GM21529 (cell line): Measurements from ENCODE around the gene EFNB2.
A peak's percentile ranks its signal among the peaks of the same experiment; 100 is the strongest.

Experiments
- ATAC-seq: cut with Tn5 transposase; IDR thresholded peaks from one replicate; pipeline ENCODE4 v1.9.1; 2021; ENCODE audit not compliant: unreplicated experiment

The EFNB2 gene

DNA sequence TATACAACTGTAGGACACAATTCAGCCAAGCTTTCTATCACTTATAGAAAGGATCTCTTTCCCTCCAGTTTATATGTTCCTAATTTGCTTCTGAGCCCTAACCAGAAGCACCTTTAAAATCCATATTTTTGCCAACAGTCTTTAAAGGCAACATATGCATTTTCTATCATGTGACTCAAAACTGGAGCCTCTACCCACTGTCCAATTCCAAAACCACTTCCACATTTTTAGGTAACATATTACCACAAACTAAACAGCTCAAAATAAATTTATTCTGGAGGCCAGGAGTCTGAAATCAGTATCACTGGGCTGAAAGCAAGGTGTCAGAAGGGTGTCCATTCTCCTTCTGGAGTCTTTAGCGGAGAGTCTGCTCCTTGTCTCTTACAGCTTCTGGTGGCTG lies 15.9 kb upstream of the EFNB2 start:
- ATAC-seq: no peak

DNA sequence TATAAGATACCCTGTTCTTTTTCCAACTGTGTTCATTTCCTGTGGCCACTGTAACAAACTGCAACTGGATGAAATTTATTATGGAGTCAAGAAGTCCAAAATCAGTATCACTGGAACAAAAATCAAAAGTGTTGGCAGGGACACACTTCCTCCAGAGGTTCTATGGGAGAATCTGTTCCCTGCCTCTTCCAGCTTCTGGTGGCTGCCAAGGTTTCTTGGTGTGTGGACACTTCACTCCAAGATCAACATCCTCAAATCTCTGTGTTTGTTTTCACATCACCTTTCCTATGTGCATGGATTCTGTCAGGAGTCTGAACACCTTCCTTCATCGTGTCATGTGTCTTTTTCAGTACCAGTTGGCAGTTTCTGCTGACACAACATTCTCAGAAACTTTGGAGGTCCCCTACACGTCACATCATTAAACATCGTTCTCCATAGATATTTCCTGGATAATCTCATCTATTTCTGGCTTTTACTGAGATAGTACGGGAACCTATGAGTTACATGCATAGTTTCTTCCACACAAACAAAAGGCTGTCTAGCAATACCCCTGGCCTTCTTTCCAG lies 15.2 kb upstream of the EFNB2 start:
- no peak for ATAC-seq

DNA sequence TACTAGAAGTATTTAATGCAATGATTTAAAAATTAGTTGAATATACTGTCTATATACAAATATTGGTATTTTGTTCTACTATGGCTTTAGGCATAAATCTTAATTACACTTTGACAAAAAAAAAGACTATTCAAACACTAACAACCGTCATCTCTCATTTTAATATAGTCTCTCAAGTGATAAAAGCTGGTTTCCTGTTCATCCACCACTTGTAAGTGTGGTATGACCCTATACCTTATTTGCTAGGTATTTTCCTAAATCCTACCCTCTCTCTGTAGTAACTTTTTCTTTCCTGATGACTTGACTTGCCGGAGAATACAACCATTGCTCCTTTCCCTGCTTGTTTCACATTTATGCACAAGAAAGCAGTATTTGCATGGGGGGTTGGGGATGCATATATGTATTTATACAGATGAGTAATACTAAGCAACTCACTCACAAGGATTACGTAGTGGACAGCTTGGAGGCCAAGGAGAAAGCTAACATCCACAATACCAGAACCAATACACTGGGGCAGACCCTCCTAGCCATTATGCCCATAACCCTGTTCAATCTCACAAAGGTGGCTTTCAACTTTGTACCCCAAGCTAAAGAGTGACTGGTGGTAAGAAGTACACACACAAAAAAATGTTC lies 12.7 kb upstream of the EFNB2 start:
- no peak for ATAC-seq

DNA sequence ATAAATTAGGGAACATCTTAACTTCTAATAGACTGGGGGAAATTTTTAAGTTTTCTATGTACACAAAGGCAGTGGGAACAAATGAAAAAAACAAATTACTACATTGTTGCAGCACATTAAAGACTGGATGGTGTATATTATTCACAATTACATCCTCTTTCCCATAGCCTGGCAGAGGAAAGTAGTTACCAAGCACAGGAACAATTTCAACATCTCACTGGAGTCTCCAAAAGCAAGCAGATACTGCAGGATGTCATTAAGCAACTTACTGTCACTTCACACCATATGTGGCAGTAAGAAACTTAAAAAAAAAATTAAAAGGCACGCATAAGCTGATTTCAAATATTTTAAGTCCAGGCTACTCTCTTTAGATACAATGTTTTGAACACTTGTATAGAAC lies 6.4 kb upstream of the EFNB2 start:
- no peak for ATAC-seq

DNA sequence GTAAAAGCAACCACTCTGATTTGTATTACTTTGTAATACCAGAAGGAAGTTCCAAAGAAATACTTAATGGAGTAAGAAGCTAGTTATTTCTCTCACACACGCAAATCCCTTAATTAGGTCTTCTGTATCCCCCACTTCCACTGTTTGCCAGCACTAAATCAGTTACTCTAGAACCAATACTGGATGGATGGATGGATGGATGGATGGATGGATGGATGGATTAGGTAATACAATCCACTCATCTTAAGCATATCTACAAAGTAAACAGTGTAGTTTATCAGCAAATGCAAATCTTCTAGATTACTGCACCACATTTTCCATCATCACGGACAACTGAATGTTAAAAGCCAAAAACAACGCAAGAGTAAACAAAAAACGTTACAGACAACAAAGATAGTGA lies 5.2 kb upstream of the EFNB2 start:
- no peak for ATAC-seq

DNA sequence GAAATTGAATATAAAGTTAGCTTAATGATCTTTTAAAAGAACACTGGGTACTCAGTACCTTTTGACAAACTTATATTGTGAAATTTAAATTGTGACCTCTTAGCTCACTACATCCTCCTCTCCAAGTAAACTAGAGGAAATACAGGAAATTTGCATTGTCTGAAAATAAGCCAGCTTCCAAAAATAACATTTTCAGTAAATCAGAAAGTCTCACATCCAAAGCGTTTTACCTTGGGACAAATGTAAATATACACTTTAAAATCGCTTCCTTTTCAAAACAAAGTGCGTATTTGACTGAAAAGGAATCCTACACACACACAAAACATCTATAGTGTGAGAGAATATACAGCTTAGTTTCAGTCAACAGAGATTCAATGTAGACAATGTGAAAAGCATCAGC lies 2.1 kb upstream of the EFNB2 start:
- ATAC-seq: no peak

DNA sequence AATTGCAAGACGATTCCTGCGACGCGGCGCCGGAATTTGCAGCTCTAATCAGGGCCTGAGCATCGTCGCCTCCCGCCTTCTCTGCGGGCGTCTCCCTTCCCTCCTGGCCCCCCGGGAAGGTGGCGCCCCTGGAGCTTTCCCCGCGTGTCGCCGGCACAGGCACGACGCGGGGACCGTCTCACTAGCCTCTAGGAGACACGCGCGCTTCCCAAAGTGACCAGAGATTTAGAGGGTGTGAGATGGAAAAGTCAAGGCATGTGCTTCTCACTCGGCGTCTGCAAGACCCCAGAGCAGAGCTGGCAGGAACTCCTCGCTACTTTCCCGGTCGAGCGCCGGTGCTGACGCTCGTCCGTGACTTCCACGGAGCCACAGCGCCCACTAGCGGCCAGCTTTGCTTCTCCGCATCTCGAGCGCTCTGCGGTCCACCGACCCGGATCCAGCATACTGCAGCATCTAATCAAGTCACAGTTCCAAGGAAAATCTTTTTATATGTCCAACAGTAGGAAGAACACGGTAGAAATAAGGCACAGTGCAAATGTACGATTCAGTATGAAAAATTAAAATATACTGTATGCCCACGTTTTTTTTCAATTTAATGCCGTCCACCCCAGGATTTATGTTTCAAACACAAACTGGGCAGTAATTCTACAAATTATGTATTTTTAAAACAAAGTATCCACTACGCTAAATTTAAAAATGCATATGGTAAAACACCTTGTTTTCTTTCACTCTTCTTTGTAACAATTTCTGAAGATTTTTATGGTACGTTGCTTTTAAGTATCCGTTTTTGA lies 977 bp upstream of the EFNB2 start:
- peak; percentile 42 for ATAC-seq

DNA sequence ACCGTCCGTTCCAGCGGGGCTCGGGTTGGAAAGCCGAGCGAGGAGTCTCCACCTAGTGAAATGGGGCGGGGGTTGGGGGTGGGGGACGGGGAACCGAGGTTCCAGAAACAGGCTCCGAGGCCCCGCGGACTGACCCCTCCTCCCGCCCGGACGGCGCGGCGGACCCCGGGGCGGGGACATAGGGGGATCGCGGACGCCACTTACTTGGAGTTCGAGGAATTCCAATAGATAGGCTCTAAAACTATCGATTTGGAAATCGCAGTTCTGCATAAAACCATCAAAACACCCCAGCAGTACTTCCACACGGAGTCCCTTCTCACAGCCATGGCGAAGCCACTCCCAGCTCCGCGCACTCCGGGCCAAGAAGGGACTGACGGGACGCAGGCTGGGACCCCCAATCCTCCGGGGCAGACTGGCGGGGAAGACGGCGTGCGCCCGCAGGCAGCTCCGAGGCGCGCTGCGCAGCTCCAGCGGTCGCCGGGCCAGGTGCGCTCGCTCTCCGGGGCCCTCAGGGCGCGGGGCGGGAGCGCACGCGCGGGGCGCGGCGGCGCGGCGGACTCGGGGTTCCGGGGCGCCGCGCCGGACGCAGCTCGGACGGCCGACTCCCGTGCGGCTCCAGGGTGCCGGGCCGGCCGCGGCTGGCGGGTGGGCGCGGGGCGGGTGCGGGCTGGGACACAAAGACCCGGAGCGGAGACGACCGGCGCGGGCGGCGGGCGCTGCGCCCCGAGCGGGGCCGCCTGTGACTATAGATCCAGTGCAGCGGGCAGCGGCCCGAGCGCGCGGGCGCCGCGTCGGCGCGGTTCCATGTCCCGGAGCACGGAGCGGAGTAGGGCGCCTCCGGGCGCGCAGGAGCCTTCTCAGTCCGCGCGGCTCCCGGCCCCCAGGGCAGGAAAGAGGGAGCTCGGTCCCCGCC lies 567 bp downstream of the EFNB2 start:
- ATAC-seq: peak; percentile 28

DNA sequence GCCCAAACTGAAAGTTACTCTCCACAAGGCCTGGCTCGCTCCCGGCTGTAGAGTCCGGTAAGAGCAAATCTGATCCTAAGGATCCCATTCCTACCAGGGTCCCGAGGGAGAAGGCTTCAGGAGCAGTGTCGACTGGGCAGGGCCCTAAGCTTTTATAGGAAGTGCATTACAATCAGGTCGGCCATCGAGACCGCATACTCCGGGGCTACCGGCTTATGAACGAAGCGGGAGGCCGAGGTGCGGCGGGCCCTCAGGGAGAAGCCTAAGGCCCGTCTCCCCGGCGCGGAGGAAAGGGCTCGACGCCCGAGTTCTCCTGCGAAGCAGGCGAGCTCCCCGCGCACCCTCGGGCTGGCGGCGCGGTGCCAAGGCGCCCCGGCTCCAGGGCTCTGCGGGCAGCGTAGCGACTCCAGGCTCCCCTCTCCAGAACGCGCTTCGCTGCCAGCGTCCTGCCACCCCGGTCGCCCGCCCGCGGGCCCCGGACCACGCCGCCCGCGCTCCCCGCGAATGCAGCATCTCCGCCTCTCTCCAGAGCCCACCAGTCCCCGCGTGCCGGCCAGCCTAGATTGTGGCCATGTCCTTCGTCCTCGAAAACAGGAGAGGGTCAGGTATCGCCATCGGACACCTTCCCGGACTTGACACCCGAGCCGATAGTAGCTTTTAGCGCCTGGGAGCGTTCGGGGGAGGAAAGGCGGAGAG lies 1.4 kb downstream of the EFNB2 start:
- no peak for ATAC-seq

DNA sequence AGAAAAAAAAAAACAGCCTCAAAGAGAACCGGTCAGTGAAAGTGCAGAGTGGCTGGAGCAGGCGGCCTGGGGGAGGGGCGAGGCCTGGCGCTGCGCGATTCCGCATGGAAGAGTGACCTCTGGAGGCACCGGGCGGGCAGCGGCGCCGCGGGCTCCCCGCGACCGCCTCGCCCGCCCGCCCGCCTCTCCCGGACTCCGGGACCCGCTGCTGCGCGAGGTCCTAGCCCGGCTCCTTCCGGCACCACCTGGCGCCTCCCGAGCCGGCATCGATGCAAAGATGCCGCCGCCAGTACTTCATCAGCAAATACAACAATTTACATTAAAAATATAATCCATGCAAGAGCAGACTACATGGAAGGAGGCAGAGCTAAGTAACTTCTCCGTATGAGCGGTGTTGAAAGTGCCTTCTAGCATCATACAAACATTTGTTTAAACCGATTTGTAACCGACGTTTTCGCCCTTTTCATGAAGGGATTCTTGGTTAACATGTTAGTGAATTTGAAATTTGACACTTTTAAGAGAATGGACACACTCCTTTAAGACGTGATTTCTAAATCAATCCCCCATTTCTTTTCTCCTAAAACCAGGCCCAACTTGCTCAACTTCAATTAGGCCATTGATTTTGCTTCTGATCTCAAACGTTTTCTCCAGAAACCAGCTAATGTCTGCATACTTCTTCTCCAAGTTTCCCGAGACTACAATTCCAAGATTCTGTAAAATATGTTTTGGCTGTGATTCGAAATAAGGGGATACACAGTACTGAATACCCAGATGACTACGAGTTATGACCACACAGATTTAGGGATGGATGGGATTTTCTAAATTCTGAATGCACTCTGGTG lies 2.1 kb downstream of the EFNB2 start:
- no peak for ATAC-seq

DNA sequence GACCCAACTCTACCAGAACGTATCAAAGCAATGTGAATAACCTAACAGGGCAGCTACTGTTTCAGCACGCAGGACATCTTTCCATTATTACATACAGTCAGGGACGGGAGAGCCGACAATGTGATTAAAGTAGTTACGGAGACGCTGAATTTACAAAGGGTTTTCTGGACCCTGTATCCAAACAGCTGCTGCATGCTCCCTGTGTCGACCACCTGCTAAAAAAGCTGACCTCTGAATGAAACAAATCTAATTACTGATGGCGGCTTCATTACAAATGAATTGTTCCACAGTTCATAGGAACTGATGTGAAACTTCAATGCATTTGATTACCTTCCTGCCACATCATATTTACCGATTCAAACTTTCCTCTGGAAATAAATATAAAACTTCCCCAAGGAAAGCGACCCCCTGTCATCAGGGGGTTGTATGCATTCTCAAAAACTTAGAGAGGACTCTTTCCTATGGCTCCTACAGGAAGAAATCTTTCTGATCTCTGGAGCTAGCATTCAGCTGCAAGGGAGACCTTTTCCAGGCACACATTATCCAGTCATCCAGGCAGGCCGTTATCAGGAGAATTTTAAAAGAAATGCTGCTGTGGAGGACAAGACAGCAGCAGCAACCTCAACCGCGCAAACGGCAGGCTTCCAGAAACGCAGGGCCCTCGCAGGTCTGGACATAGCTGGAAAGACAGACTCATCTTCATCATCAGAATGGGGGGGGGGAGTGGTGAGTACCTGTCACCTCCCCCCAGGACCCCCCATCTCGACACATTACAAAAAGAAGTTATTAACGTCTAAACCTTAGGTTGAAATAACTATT lies 3.1 kb downstream of the EFNB2 start:
- ATAC-seq: no peak

DNA sequence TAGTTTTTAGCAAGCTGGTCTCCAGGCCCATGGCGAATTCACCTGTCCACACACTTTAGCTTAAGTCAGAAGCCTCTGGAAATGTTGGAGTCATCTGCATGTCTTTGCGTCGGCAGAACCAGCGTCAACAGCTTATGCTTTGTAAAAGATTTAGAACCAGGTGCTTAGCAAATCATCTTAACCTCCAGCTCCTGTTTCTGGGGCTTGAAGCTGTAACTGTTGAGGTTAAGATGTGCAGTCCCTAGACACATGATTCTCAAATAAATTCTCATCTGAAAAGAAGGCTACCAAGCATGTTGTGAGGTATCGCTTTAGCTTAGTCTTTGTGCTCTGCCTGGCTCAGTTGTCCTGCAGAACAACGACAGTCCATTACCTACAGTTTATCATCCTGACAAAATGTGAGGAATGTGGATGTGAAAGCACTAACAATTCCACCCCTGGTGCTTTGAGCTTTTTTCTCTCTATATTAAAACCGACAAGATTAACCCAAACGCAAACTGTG lies 4.4 kb downstream of the EFNB2 start:
- no peak for ATAC-seq

DNA sequence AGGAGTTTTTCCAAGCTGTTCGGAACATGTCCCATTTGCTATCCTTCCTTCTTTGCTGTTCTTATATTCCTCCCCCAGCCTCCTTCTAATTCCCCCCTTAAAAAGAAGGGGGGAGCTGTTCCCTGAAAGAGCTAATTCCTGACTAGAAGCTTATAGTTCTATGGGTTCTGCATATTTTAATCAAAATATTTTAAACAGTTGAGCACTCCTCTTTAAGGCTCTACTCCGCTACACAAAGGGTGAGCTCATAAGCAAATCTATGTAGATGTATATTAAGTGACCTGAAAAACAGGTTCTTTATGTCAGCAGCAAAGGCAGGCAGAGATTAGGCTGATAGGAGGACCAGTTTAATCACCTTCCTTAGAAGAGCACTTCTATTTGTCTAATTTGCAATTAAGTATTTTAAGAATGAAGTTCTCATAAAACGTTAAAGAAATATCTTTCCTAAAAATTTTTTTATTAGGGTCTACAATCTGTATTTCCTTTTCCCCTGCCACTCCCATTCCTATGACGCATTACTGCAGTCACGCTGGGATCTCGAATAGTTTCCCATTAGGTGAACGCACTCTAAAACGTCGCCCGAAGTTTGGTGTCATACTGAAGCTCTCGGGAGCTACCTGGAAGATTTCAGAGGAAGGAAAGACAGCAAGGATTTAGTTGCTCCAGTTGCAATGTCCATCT lies 5.2 kb downstream of the EFNB2 start:
- ATAC-seq: no peak

DNA sequence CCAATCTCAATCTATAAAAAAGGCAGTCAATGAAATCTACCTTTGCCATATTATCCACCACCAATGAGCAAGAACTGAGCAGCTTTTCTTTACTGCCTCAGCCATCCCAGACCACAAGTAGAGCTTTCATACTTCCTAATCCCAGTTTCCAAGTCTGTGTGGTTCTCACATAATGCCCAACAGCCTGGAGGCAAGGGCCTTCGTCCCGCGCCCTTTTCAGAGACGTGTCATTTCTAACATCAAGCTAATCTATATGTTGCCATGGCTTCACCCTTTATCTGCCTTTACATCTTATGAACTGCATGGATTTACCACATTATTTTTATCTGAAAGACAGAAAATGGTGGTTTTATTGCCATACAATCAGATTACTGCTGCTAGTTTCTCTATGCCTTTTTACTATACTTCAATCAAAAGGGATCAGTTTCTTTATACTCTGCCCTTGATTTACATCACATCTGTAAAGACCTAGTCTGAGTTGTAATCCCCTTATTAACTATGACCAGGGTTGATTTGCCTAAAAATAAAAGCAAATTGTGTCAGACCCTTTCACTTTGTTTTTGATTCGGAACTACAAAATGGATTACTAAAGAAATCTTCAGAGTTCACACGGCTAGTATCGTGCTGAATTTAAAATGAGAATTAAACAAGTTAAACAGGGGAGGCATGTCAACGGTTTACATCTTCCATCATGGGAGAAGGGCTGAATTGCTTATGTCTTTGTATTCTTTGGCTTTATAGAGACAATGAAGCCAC lies 5.9 kb downstream of the EFNB2 start:
- ATAC-seq: no peak

DNA sequence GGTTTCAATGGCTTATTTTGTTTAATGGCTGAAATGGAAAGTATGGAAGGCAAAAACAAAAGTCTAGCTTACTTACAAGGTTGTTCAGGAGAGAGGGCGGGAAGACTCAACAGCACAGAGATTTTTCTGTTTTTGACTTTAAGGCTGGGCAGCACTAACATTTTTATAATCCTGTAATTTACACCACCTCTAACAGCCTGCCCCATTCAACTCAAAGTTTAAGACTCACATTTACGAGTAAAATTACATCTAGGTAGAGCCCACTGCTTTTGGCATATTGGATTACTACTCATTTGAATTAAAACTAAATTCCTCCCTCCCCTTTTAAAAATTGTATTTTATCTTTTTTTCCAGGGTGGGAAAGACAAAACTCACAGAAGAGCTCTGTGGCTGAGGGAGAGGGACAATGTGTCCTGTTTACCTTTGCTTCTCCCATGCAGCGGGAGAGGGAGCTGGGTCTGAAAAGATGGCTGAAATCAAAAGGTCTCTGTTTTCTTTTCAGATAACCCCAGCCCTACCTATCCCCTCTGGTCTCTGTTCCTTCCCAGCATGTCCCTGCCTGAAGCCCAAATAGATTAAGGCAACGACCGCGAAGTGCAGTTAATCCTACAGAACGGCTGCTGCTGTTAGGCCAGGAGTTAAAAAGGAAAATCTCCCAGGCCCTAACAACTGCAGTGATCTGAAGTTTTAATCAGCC lies 6.6 kb downstream of the EFNB2 start:
- ATAC-seq: no peak

DNA sequence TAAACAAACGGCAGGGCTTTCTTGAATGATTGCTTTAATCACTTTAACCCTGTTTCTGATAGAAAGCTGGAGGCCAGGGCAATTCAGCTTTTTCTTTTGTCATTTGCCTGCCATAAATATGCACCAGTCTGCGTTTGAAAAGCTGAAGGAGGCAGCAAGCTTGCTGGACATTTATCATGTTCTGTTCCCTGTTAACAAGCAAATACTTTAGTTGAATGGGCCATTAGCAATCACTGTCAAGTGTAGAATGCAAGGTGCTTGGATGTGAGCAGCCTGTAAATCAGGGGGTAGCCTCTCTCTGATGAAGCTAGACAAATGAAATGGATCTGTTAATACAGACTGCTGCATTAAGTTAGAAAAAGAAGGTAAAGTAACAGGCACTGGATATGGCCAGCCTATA lies 7.6 kb downstream of the EFNB2 start:
- ATAC-seq: no peak

DNA sequence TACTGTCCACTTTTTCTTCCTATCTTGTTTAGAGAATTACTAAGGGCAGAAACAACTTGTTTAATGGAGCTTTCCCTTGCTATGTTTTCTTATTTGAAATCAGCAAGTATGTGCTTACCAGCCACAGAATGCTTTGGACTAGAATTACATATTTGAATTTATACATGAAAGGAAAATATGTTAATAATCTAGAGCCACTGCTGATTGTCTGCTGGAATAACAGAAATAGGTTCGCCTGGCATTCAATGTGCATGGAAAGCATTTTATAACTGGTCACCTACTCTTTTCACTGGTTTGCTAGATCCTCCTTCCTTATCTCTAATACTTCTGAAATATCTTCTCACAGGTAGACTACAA lies 8.0 kb downstream of the EFNB2 start:
- no peak for ATAC-seq
